ENCODE data around the gene RAB36. TPM values are rescaled to one million over a fixed set of nuclear protein-coding genes. Genes with fewer than 3 reads are reported as not detected.

RAB36 gene
- total RNA-seq, 1 donor from 2014 or later = 2.9 TPM

DNA sequence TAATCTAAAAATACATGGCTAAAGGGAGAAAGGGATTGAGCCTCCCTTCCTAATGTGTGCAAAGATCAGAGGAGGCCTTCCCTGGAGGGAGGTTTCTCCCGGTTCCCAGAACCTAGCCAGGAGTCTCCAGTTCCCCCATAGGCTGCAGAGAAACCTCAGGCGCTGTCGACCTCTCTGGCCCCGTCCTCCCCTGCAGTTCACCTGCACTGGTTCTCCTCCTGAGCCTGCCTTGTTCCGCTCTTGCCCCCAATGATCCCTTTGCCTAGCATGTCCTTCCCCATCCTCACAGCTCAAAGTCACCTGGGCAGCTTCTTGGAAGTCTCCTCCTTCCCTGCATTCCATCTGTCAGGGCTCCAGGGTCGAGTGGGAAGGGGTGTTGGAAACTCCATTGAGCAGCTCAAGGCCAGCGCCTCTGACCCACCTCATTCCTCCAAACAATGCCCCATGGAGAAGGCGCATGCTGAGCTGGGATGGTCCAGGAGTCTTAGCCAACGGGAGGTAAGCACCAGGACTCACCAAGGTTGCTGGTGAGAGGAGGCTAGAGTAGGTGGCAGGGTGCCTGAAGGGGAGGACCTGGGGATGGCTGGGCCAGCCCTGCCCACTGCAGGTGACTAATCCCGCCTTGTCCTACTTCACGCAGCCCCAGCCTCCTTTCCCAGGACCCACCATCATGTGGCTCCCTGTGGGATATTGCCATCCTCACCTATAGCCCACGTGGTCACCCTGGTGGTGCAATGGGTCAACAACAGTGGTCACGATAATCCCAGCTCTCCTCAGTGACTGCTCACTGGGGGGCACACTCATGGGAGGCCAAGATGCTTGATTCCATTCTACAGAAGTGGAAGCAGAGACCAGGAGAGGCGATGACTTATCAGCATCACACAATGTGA, 18.9 kb upstream of the RAB36 start:
- Mint-ChIP-seq H3K36me3 (ENCODE audit: low read depth) (no peaks in the 10 kb centered on the region), H3K4me3 (ENCODE audit: unreplicated experiment) (no peak overlapping the region), H3K4me1 (ENCODE audit: low read depth) (peaks cover 6% of the 10 kb centered on the region), H3K9me3 (ENCODE audit: low read depth) (no peaks in the 10 kb centered on the region), H3K27me3 (ENCODE audit: low read depth) (peaks cover 10% of the 10 kb centered on the region), H3K27ac (ENCODE audit: unreplicated experiment) (no peak overlapping the region)
- TF ChIP-seq, protein P1, sequence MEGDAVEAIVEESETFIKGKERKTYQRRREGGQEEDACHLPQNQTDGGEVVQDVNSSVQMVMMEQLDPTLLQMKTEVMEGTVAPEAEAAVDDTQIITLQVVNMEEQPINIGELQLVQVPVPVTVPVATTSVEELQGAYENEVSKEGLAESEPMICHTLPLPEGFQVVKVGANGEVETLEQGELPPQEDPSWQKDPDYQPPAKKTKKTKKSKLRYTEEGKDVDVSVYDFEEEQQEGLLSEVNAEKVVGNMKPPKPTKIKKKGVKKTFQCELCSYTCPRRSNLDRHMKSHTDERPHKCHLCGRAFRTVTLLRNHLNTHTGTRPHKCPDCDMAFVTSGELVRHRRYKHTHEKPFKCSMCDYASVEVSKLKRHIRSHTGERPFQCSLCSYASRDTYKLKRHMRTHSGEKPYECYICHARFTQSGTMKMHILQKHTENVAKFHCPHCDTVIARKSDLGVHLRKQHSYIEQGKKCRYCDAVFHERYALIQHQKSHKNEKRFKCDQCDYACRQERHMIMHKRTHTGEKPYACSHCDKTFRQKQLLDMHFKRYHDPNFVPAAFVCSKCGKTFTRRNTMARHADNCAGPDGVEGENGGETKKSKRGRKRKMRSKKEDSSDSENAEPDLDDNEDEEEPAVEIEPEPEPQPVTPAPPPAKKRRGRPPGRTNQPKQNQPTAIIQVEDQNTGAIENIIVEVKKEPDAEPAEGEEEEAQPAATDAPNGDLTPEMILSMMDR (IDR thresholded peaks at IDR 0.05) = no peak
- peak; percentile 68 for DNase-seq (ENCODE audit: low spot score)

DNA sequence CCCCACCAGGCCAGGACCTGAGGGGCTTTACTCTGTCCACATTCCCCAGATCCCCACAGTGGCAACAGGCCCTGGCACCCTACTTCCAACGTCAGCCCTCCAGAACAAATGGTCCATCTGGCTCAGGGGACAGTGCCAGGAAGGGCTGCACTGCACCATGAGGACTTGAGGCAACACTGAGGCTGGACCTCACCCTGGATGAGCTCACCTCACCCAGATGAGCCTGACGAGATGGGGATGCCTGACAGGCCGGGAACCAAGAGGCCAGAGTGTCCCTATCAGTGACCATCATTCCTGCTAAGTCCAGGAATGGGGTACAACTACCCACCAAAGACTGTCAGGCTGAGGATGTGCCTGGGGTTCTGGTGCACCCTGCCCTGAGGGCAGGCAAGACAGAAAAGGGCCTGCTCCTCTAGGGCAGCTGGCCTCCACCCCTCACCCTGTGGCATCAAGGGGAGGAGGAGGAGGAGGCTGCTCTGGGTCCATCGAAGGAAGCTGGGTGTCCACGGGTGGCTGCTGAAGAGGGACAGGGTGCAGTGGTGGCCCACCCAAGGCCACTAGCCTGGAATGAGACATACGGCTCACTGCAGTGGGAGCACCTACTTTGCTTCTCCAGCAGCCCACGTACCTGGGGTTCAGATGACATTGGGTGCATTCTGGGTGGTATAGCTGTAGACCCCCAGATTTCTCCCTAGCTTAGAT, 18.1 kb upstream of the RAB36 start:
- Mint-ChIP-seq H3K4me1 (ENCODE audit: low read depth) (peaks cover 6% of the 10 kb centered on the region), H3K27ac (ENCODE audit: unreplicated experiment) (no peak overlapping the region), H3K4me3 (ENCODE audit: unreplicated experiment) (no peak overlapping the region), H3K9me3 (ENCODE audit: low read depth) (no peaks in the 10 kb centered on the region), H3K36me3 (ENCODE audit: low read depth) (no peaks in the 10 kb centered on the region), H3K27me3 (ENCODE audit: low read depth) (peaks cover 15% of the 10 kb centered on the region)
- DNase-seq (ENCODE audit: low spot score) = peak; percentile 58
- TF ChIP-seq, protein P1 (IDR thresholded peaks at IDR 0.05) = no peak

DNA sequence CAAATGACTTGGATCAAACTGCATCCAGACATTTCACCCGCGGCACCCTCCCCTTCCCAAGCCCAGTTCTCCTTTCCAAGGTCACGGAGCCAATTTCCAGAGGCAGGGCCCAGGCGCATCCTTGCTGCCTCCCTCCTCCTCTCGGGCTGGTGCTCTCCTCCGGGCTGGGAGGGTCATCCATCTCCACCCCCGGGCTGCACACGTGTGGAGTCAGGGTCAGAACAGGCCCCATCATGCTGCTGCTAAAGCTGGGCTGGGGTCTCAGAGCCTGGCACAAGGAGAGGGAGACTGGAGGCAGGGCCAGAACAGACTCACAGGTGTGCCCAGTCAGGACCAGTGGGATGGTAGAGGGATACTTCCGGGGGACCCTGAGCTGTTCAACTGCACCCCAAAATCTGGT, 17.5 kb upstream of the RAB36 start:
- Mint-ChIP-seq H3K27me3 (ENCODE audit: low read depth) (peaks cover 18% of the 10 kb centered on the region), H3K36me3 (ENCODE audit: low read depth) (no peaks in the 10 kb centered on the region)

DNA sequence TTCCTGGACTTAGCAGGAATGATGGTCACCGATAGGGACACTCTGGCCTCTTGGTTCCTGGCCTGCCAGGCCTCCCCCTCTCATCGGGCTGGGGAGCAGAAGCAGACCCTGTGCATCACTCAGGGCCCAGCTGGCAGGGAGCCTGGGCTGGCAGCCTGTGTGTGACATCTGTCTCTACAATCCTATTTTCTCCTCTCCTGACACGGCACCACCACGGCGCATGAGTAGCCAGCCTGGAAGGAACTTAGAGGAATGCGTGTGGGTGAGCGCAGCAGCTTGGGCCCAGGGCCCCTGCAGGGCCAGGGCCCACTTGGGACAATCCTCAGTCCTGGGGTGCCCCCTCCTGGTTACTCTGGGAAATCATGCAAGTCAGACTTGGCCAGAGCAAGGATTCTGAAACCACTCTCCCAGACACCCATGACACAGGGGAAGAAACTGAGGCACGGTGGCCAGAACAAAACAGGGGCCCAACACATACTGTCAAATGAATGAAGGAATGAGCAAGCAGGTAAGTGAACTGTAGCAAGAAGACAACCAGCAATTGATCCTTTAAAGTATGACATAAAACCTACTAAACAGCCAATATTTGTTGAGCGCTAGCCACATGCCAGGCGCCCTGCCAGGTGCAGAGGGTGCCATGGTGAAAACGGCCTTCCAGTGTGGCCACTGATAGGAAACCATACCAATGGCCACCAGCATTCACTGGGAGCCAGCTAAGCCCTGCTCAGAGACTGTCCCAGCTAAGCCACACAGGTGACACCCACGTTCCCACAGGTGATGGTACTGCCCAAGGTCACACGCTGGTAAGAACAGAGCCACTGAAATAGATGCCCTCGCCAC, 16.8 kb upstream of the RAB36 start:
- peak overlapping the region; percentile 14 for H3K27ac Mint-ChIP-seq (ENCODE audit: unreplicated experiment)
- peaks cover 6% of the 10 kb centered on the region for H3K4me1 Mint-ChIP-seq (ENCODE audit: low read depth)
- H3K4me3 Mint-ChIP-seq (ENCODE audit: unreplicated experiment) = no peak overlapping the region
- H3K36me3 Mint-ChIP-seq (ENCODE audit: low read depth) = no peaks in the 10 kb centered on the region
- no peaks in the 10 kb centered on the region for H3K9me3 Mint-ChIP-seq (ENCODE audit: low read depth)
- DNase-seq (ENCODE audit: low spot score) = peak; percentile 83
- H3K27me3 Mint-ChIP-seq (ENCODE audit: low read depth) = peaks cover 18% of the 10 kb centered on the region
- TF ChIP-seq, protein P1 (IDR thresholded peaks at IDR 0.05) = peak; percentile 96

More for the DNA sequence above, 17.5 kb upstream of the RAB36 start:
- Mint-ChIP-seq H3K4me1 (ENCODE audit: low read depth) (peaks cover 6% of the 10 kb centered on the region), H3K9me3 (ENCODE audit: low read depth) (no peaks in the 10 kb centered on the region), H3K4me3 (ENCODE audit: unreplicated experiment) (no peak overlapping the region), H3K27ac (ENCODE audit: unreplicated experiment) (no peak overlapping the region)
- peak; percentile 65 for DNase-seq (ENCODE audit: low spot score)
- TF ChIP-seq, protein P1 (IDR thresholded peaks at IDR 0.05) = no peak

DNA sequence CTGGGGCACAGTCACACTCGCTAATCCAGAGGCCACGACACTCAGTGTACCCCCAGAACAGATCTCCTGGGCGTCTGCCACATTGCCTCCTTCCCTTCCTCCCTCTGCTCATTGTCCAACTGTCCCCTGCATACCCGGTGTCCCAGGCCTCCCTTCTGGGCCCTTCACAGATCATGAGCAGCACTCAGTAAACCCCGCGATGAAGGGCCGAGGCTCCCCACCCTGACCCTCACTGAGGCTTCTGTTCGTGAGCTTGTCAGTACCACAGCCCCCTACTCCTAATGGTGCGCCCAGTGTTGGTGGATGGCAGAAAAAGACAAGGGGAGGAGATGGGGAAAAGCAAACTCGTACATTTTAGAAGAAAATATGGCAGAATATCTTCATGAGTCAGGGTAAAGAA, 16.1 kb upstream of the RAB36 start:
- Mint-ChIP-seq H3K27ac (ENCODE audit: unreplicated experiment) (no peak overlapping the region), H3K27me3 (ENCODE audit: low read depth) (peaks cover 18% of the 10 kb centered on the region), H3K4me1 (ENCODE audit: low read depth) (peaks cover 6% of the 10 kb centered on the region), H3K36me3 (ENCODE audit: low read depth) (no peaks in the 10 kb centered on the region), H3K9me3 (ENCODE audit: low read depth) (no peaks in the 10 kb centered on the region), H3K4me3 (ENCODE audit: unreplicated experiment) (no peak overlapping the region)
- no peak for DNase-seq (ENCODE audit: low spot score)
- TF ChIP-seq, protein P1 (IDR thresholded peaks at IDR 0.05) = no peak
